Femur (tissue), 1 donor: ENCODE measurements around the gene FZD7.

ENCODE experiments used
- DNase-seq: peaks from one replicate; pipeline ENCODE4 v3.0.0-alpha.2; 2017

The FZD7 gene

DNA sequence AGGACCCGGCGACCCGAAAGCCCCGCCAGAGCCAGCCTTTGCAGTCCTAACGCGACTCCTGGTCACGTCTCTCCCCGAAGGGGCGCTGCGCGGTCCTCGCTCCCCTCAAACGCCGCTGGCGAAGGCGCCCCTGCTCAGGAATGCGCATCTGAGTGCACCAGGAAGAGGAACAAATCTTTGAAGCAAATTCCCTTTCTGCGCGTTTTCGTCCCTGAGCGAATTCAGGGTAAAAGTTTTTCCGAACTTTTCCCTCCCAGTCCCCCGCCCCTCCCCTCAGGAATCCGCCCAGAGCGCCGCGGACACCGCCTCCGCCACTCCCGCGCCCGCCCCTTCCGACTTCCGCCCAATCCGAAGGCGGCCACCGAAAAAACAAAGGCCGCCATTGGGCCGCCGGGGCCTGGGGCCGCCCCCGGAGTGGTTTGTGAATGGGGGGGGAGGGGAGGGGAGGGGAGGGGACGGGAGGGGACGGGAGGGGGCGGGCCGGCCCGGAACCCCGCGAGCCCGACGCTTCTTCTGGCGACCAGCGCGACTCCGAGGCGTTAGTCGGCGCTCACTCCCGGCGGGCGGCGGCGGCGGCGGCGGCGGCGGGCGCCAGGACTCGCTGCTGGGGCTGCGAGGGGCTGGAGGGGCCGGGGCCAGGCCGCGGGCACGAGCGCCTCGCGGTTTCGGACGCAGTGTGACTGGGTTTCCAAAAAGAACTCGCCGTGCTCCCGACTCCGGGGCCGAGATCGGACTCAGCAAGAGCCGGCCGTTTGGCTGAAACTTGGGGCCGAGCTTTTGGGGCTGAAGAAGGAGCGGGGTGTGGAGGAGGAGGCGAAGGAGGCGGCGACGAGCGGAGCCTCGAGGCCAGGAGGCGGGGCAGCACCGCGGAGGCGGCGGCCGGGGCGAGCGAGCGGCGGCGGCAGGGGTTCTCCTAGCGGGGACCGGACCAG, at the start of gene FZD7:
FZD7 (plus strand) TSS at position 539 of the 932 bp plus-strand sequence. CDS start 793 bp downstream, outside the sequence.
- DNase-seq, result peak; percentile 97

DNA sequence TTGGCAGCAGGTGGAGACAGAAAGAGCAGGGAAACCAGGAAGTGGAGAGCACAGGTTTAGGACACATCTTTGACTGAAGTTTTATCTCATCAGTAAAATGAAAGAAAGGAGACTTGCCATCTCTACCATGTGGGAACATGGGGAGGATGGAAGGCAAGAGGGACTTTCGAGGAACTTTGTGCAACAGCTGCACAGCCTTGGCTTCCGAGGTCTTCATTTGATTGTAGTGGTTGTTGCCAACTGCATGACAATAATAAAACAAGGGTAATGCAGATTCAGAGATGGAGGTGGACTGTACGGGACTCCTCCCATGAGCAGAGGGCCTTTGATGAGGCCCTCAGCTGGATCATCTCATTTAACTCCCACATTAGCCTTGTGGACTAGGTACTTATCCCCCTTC, 49.3 kb upstream of the FZD7 start:
- DNase-seq, result no peak

DNA sequence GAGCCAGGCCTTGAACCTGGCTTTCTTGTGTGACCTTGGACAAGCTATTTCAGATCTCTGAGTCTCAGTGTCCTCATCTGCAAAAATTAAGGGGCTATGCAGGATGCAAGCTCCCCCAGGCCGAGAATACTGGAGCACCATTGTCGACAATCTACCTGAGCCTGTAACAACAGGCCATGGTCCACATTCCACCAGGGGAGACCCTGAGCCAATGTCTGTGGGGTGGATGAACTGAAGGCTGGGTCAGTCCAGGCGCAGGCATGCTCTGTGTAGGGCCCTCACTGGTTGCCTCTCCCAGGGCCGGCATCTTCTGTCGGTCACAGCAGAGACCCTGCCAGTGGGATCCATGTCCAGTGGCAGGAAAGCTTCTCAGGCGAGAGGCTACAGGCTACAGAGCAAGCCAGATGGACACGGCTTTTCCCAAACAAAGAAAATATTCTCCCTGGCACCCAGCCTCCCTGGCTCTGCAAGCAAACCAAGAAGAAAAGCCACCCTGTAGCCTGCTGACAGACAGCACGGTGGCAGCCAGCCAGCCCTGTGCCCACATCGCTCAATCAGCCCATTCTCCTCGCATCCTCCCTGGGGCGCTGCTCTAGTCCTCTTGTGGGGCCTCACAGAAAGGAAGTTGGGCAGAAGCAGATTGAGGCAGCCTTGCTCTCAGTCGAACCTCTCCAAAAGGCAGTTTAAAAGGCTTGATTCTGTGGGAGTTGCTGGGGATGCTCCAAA, 48.7 kb upstream of the FZD7 start:
- peak; percentile 81 for DNase-seq

DNA sequence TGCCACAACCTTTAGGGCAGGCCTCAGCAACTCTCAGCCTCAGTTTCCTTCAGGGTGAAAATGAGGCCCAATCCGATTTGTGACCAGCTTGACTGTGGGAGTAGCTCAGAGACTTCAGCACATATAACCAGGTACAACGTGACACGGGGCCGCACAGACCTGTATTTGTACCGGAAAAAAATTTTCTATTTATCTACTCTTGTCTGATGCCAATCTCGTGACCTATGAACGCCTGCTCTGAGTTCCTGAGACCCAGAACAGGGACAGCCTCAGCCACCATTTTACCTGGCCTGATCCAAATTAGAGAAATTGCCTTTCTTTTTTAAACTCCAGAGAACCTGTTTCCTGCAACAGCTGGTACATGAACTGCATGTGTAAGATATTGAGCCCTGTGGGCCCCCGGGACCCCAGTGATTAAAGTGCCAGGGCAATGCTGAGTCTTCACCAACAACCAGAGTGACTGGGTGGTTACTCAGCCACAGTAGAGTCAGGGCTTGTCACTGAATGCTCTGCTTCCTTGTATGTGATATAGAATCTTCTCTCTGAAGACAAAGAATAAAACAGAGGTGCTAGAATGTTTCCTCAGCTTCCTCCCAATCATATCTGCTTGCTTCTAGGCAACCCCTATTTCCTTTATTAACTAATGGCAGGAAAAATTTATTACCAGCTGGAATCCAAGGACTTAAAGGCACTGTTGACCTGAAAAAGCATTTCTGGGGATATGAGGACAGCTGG, 47.8 kb upstream of the FZD7 start:
- no peak for DNase-seq

DNA sequence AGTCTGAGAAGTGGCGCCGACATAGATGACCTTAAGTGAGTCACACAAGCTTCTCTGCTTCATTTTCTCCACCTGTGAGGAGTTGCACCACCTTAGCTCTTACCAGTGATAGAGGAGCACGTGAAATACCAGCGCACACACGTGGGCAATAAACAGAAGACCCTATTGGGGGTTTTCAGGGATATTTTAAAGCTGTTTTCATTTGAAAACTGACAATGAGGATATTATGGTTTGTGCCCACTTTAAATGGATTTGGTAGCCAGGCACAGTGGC, 47.3 kb upstream of the FZD7 start:
- no peak for DNase-seq

DNA sequence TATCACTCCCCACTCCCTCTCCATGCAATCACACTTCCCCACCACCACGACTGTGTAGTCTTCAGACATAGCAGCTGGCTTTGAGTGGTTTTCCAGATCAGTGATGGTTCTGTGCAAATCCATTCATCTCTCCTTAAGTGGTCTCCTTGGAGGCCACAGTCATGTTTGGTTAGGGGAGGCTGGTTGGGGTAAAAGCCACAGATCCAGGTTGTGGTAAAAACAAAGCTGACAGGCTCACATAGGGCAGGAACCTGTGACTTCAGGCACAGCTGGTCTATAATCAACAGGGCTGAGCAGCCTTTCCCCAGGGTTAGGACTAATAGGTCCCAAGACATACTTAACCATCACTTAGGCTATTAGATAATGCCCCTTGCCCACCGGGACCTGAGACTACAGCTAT, 46.2 kb upstream of the FZD7 start:
- DNase-seq, result no peak

DNA sequence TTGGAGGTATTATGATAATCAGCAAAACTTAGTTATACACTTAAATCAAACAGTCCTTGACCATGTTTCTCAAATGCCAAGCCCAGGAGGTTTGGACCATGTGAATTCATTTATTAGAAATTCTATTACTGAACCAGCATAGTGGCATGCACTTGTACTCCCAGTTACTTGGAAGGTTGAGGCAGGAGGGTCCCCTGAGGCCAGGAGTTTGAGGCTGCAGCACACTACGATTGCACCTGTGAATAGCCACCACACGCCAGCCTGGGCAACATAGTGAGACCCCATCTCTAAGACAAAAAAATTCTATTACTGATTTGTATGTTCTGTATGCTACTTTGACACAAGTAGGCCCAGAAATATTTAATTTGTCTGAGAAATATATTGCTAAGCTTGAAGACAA, 43.6 kb upstream of the FZD7 start:
- DNase-seq, result no peak

DNA sequence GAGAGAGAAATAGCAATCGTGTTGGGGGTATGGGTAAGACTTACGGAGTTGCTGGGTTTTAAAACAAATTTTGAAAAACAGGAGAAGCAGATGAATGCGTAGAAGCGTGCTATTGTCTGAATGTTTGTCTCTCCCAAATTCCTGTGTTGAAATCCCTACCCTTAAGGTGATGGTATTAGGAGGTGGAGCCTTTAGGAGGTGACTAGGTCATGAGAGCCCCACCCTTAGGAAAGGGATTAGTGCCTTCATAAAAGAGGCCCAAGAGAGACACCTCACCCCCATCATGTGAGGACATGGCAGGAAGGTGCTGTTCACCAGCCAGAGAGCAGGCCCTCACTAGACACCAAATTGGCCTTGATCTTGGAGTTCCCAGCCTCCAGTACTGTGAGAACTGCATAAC, 40.7 kb upstream of the FZD7 start:
- DNase-seq, result no peak

DNA sequence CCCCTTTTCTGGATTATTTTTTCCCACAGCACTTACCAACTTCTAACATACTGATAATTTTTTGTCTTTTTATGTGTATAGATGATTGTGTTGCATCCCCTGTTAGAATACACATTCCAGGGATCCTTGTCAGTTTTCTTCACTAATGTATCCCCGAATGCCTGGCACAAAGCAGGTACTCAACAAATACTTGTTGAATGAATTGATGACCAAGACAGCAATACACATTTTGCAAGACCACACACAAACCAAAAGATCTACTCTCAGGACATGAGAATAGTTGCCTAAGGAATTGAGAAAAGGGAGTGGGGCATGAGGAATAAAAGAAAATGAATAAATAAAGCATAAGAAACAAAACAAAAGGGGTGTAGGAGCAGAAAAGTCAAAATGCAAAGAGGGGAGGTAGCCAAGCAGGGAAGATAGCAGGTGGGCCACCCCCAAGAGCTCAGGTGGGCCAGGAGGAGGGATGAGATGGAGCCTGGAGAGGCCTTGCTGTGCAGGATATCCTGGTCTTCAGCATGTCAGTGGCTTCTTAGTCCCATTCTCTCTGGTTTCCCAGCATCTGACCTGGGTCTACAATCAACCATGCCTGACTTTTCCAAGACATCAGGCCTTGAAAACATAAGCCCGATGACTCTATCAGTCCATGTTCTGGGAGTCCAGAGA, 38.5 kb upstream of the FZD7 start:
- no peak for DNase-seq

DNA sequence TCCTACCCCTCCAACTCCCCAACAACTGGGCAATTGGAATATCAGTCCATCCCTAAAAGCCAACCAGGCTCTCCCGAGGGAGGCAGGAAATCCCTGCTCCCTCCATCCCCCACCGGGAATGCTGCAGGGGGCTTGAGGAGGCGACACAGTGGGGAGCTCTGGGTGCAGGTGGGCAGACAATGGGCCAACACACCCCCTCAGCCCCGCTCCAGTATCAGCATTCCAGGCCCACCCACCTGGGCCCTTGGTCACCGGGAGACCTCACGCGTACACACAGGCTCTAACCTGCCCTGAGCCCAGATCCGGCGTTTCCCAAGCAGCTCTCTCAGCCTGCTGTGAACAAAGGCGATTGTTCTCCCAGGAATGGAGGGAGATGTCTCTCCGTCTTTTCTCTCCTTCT, 37.6 kb upstream of the FZD7 start:
- DNase-seq, result no peak

DNA sequence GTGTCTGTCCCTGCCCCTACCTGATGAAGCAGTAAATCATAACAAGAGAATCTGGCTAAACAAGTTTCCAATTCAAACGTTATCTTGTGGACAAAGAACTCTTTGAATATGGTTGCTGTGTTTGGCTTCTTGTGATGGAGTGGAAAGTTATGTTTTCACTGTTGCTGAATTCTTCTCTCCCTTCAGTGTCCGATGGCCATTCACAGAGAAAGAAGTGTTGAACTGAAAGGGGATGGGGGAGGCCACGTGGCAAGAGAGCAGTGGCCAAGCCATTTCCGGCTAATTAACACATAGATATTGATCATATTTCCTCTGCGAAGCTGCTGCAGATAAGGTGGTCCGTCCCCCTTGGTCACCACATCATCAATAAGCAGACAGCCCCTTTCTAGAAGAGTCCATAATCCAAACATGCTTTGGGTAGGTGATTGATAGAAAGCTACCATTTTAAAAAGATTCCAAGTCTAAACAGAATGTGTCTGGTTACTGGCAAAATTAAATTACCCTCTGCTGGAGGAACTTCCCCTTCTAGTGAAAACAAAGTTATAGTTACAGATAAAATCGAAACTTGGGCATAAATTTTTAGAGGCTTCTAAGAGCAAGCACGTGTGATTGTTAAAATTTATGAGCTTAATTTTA, 36.9 kb upstream of the FZD7 start:
- DNase-seq, result no peak

DNA sequence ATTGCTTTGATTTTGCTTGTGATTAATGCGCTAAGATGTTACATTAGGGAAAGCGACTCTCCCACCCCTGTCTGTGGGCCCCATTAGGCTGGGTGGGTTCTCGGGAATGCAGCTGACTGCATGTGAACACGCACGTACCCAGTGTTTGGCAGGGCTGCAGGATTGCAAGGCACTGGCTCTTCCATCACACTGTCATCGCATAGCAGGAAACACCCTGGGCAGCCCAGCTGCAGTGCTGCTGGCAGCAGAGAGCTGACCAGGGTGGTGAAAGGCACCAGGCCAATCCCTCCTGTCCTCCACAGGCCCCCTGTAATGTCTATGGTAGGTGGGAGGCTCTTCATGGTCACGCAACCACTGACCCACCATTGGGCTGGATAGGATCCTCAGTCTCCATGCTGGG, 34.4 kb upstream of the FZD7 start:
- no peak for DNase-seq

DNA sequence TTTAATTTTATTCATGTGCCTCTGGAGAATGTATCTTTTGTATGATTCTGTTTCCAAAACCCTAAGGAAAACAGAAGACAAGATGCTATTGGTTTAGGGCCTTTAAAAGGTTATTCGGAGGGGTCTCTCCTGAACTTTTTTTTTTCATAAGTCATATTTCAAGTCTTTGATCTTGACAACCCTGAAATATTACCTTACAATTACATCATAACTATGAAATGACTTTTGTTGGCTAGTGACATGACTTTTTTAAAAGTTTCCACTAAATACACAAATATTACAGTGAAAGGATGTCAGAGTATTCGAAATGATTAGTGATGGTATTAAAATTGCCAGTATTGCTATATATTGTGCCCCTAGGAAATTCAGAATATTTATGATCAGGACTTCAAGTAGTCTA, 31.8 kb upstream of the FZD7 start:
- no peak for DNase-seq

DNA sequence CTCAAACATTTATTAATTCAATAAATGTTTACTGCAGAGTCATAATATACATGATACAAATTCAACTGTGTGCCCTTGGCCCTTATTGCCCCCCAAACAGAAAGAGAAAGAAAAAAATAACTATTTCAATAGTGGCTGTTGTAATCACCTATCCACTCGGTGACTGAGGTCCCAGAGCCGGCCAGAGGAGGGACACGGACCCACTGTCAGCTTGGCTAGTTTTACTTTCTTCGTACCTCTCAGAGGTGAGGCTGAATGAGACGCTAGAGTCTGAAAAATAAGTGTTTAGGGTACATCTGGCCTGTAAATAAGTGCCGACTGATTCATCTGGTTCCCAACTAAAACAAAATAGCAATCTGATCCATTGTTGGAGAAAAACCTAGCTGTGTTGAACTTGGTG, 31.3 kb upstream of the FZD7 start:
- no peak for DNase-seq

DNA sequence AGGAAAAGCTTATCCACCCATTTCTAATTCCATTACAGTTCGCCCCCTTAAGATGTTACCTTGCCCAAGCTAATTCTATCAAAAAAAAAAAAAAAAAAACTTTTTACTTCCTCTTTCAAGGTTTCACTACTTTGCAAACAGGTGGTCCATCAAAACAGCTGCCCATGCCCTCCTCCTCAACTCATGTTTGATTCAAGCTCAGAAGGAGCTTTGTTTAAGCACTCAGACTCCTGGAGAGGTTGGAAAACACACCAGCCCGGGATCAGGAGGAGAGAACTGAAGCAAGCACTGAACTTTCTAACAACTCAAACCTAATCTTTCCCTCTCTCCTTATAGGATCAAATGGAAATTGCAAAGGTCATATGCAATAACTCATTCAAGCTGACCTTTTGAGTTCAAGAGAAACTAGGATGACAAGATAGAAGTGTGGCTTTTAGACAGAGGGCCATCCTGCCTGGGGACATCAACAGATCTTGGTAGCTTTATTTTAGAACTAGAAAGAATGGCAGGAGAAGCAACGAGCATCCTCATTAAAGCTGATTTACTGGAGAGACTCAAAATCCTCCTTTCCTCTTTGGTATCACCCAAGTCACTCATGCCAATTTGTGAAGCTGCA, 28.3 kb upstream of the FZD7 start:
- DNase-seq, result no peak

DNA sequence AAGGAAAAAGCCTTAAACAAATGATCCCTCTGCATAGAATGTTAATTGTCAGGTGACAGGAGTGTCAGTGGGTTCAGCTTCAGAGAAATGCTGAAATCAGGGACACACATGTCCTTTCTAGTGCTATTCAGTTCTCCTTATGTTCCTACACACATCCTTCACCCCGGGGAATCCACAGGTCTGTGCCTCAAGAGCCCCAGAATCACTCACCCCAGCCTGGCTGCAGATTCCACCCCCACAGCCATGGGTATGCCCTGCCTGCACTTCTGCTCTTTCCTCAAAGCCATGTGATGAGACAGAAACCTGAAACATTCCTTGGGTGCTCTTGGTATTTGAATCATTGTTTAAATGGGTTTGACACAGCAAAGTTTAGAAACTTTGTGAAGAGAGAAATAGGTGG, 27.4 kb upstream of the FZD7 start:
- no peak for DNase-seq

DNA sequence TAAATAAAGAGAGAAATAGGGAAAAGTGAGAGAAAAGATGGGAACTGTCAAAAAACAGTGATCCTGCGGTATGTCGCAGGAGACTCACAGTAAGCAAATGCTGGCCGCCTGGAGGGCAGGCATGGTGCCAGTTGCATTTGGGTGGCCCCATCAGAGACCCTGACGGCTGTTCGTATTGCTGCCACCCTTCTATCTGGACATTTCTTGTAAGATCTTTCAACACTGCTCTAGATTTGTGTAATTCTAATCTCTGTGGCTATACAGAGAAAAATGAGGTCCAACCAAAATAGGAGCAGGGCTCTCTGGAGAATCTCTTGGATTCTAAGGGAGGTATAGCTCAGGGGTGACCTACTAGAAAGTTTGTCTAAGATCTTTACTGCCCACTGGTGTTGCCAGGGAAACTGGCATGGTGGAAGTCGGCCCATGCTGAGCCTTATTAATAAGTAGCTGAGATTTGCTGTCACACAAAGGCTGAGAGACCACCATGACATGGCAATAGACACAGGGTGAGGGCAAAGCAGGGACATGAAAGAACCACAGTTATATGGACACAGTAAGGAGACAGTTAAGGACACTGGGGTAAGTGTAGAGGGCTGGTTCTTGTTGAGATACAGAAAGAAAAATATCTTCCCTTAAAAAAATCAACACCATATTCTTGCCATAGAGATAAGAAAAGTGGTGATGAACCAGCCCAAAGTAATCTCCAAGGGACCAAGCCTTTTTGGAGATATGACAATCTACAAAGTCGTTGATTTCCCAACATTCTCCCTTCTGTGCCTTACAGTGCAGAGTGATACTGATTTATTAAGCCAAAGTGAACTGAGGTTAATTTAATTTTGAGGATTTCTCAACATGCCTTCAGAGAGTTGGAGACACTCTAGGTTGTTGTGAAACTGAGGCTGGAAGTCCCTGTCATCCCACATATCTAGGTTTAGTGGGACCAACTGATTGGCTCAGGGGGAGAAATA, 26.4 kb upstream of the FZD7 start:
- DNase-seq, result no peak

DNA sequence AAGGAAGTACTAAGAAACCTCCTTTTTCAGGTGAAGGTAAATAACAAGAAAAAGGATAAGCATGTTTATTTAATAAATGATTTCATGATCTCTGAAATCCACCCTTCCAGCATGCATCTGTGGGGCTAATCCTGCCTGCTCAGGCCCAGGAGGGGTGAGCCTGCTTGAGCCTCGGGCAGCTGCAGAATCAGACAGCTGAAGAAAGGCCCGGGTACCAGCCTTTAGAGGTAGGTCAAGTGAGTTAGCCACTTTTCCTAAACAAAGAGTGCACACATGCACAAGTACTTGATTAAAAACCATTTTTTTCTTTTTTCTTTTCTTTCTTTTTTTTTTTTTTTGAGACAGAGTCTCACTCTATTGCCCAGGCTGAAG, 25.7 kb upstream of the FZD7 start:
- DNase-seq, result no peak

DNA sequence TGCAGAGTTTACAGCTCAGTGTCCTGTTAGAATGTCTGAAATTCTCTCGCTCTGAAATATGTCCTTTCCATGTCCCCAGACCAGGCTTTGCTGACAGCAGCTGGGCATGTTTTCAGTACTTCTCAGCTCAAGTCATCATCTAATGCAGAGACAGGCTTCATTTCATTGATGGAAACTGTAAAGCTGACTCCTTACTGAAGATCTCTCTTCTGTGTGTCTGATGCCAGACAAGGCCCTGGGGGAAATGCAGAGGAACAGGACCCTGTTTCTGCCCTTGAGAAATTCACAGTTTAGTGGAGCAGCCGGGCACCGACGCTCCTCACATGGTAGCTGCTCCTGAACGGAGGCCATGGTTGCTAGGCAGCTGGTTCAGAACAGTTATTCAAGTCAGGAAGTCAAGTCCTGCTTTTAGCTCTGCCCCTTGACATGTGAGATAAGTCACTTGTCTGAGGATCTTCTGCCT, 24.6 kb upstream of the FZD7 start:
- peak; percentile 67 for DNase-seq

DNA sequence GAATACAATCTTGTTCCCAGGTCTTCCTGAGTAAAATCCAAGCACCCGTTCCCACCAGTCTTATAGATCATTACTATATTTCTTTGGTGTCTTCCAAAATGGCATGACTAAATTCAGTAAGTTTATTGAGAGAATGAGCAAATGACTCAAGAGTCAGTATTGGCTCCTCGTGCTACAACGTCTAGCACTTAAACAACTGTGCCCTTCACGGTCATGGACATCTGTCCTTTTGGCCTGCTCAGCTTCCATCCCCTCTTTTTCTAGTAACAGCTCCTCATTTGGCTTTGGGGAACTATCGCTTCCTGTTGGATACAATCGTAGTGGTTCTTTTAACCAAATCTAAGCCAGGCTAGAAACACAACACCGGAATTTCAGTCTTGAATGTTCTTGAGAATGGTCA, 24.1 kb upstream of the FZD7 start:
- no peak for DNase-seq

DNA sequence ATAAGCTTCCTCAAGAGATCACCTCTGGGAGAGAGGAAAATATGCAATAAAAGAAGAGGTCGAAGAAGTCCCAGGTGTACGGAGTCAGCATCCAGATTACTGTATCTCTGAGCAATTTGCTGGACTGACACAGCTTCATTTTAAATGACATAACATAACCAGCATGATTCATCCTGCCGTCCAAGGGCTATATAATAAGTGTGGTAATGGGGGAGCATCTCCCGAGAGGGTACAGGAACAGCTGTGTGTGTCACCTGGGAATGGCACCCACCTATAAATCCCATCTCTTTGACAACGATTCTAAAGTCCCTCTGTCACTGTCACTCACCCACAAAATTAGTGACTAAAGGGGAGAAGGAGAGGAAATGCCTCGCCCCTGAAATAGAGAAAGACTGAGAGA, 19.3 kb upstream of the FZD7 start:
- no peak for DNase-seq
